Left hindlimb (tissue), 1 donor: ENCODE results near the gene PPID.
"Not testable (repeated sequence)": the region's sequence is repeated elsewhere in the genome, so short reads cannot be mapped to it uniquely, and the experiment has no call there.

Experiments
- DNase-seq: peaks from one replicate; pipeline ENCODE4 v3.0.0-alpha.2; 2018

Gene PPID

GRCh38 chr4:158729716-158730559, 6.7 kb upstream of the PPID start:
- DNase-seq: peak; percentile 47

- no peak for DNase-seq
Measured at GRCh38 chr4:158728236-158728635, 5.0 kb upstream of the PPID start.

GRCh38 chr4:158726633-158727032, 3.4 kb upstream of the PPID start:
- DNase-seq: no peak

GRCh38 chr4:158724637-158725036, 1.4 kb upstream of the PPID start:
- no peak for DNase-seq

GRCh38 chr4:158722291-158722916, 792 bp downstream of the PPID start:
- no peak for DNase-seq

- DNase-seq: no peak
Measured at GRCh38 chr4:158721680-158722079, 1.5 kb downstream of the PPID start.

GRCh38 chr4:158715802-158716201, 7.4 kb downstream of the PPID start:
- DNase-seq: no peak

GRCh38 chr4:158714937-158715336, 8.3 kb downstream of the PPID start:
- DNase-seq: no peak

- DNase-seq: not testable (repeated sequence)
Measured at GRCh38 chr4:158712622-158713021, 10.6 kb downstream of the PPID start.

GRCh38 chr4:158710814-158711213, 12.4 kb downstream of the PPID start:
- no peak for DNase-seq

- DNase-seq: no peak
Measured at GRCh38 chr4:158704274-158704673, 18.9 kb downstream of the PPID start.

GRCh38 chr4:158688813-158689212, 34.4 kb downstream of the PPID start:
- DNase-seq: no peak

- DNase-seq: no peak
Measured at GRCh38 chr4:158682066-158682465, 41.1 kb downstream of the PPID start.

- DNase-seq: no peak
Measured at GRCh38 chr4:158681629-158682028, 41.6 kb downstream of the PPID start.

- no peak for DNase-seq
Measured at GRCh38 chr4:158678767-158679166, 44.4 kb downstream of the PPID start.

GRCh38 chr4:158676076-158676475, 47.1 kb downstream of the PPID start:
- DNase-seq: no peak

GRCh38 chr4:158673633-158674032, 49.6 kb downstream of the PPID start:
- no peak for DNase-seq

GRCh38 chr4:158671915-158672806, 51.0 kb downstream of the PPID start, which contains the start of gene ETFDH:
TSS of gene ETFDH (plus strand) at chr4:158672296. CDS start at chr4:158672457, 161 bp downstream.
- peak; percentile 100 for DNase-seq

- no peak for DNase-seq
Measured at GRCh38 chr4:158671665-158671914, 51.6 kb downstream of the PPID start, which contains the start of gene C4orf46. TSS of gene C4orf46 (minus strand) at chr4:158671887. CDS start at chr4:158671801, 86 bp downstream.

- DNase-seq: peak; percentile 88
Measured at GRCh38 chr4:158670975-158671664, 52.1 kb downstream of the PPID start.

GRCh38 chr4:158669310-158669709, 53.9 kb downstream of the PPID start:
- DNase-seq: no peak

- peak; percentile 34 for DNase-seq
Measured at GRCh38 chr4:158667651-158668198, 55.5 kb downstream of the PPID start.
